ENCODE measurements around the gene NDUFAB1.
"Not testable (repeated sequence)": the region's sequence is repeated elsewhere in the genome, so short reads cannot be mapped to it uniquely, and the experiment has no call there.

Gene NDUFAB1

GRCh38 chr16:23584186-23585076, 11.7 kb downstream of the NDUFAB1 start:
- DNase-seq (ENCODE audit: low spot score), result no peak

GRCh38 chr16:23583271-23583670, 12.8 kb downstream of the NDUFAB1 start:
- DNase-seq (ENCODE audit: low spot score), result not testable (repeated sequence)

- no peak for DNase-seq (ENCODE audit: low spot score)
These were observed 14.4 kb downstream of the NDUFAB1 start for GRCh38 chr16:23581764-23582163.

GRCh38 chr16:23580391-23580790, 15.7 kb downstream of the NDUFAB1 start:
- no peak for DNase-seq (ENCODE audit: low spot score)

GRCh38 chr16:23579371-23579770, 16.7 kb downstream of the NDUFAB1 start:
- no peak for DNase-seq (ENCODE audit: low spot score)

- DNase-seq (ENCODE audit: low spot score), result no peak
These were observed 17.9 kb downstream of the NDUFAB1 start for GRCh38 chr16:23578101-23578830.

GRCh38 chr16:23577493-23577892, 18.6 kb downstream of the NDUFAB1 start:
- no peak for DNase-seq (ENCODE audit: low spot score)

- no peak for DNase-seq (ENCODE audit: low spot score)
These were observed 20.3 kb downstream of the NDUFAB1 start for GRCh38 chr16:23575834-23576233.

GRCh38 chr16:23573817-23574216, 22.3 kb downstream of the NDUFAB1 start:
- no peak for DNase-seq (ENCODE audit: low spot score)

GRCh38 chr16:23572394-23572793, 23.7 kb downstream of the NDUFAB1 start:
- no peak for DNase-seq (ENCODE audit: low spot score)

GRCh38 chr16:23571895-23572294, 24.2 kb downstream of the NDUFAB1 start:
- DNase-seq (ENCODE audit: low spot score), result no peak

- no peak for DNase-seq (ENCODE audit: low spot score)
These were observed 25.0 kb downstream of the NDUFAB1 start for GRCh38 chr16:23570992-23571632.

GRCh38 chr16:23567602-23568001, 28.5 kb downstream of the NDUFAB1 start:
- DNase-seq (ENCODE audit: low spot score), result no peak

GRCh38 chr16:23566724-23567123, 29.4 kb downstream of the NDUFAB1 start:
- DNase-seq (ENCODE audit: low spot score), result no peak

- no peak for DNase-seq (ENCODE audit: low spot score)
These were observed 31.3 kb downstream of the NDUFAB1 start for GRCh38 chr16:23564575-23565363.

GRCh38 chr16:23563186-23563585, 32.9 kb downstream of the NDUFAB1 start:
- DNase-seq (ENCODE audit: low spot score), result no peak

GRCh38 chr16:23562505-23562904, 33.6 kb downstream of the NDUFAB1 start:
- no peak for DNase-seq (ENCODE audit: low spot score)

- DNase-seq (ENCODE audit: low spot score), result no peak
These were observed 34.5 kb downstream of the NDUFAB1 start for GRCh38 chr16:23561586-23561985.

- no peak for DNase-seq (ENCODE audit: low spot score)
These were observed 38.1 kb downstream of the NDUFAB1 start for GRCh38 chr16:23557779-23558702.
